Adipose tissue (tissue), 3 donors: ENCODE results near the gene ANKS3. TPM values are rescaled to one million over a fixed set of nuclear protein-coding genes. Genes with fewer than 3 reads are reported as not detected.

Experiments used
- H3K27ac ChIP-seq: one replicate; pipeline ENCODE4 v1.5.1; 2013; ENCODE audit warnings: low read depth, low read length
- WGBS, 3 donors: extraction: QIAGEN DNeasy Blood & Tissue Kit; methylation state at CpG; one replicate each; pipeline ENCODE4 v1.1.7; 2013; 5-methylcytosine and 5-hydroxymethylcytosine counted together
- polyA plus RNA-seq, 3 donors: library from polyadenylated mRNA; stranded (reverse); fragments of 200-250 nt; gene quantifications; one replicate each; pipeline ENCODE4 v1.2.3, GENCODE V29; 2013
- donor health status: healthy with polysubstance abuse.
- donor health status: Bipolar disorder and iron deficiency.
- donor health status: healthy.

ANKS3 gene
- polyA plus RNA-seq, 3 donors, result 10.6 to 19.1 (median 11.4) TPM

GRCh38 chr16:4680673-4681470 is 53.2 kb downstream of the ANKS3 start:
- no peak overlapping the region for H3K27ac ChIP-seq
- 75 to 89% (median 78%) methylated on average over 26 of the region's 26 CpGs for WGBS, 3 donors

- no peak overlapping the region for H3K27ac ChIP-seq
Measured at GRCh38 chr16:4679850-4680636, 54.0 kb downstream of the ANKS3 start.

GRCh38 chr16:4679156-4679849 is 54.8 kb downstream of the ANKS3 start:
- no peak overlapping the region for H3K27ac ChIP-seq
- WGBS, 3 donors, result 54 to 62% (median 59%) methylated on average over 20 of the region's 20 CpGs

More at GRCh38 chr16:4679850-4680636, 54.0 kb downstream of the ANKS3 start:
- 22 to 58% (median 24%) methylated on average over 47 of the region's 47 CpGs for WGBS, 3 donors

- WGBS, 3 donors, result 83 to 91% (median 90%) methylated on average over 6 of the region's 6 CpGs
Measured at GRCh38 chr16:4678596-4678995, 55.5 kb downstream of the ANKS3 start.

GRCh38 chr16:4677994-4678393 is 56.1 kb downstream of the ANKS3 start:
- no peak overlapping the region for H3K27ac ChIP-seq
- 90 to 94% (median 93%) methylated on average over 9 of the region's 9 CpGs for WGBS, 3 donors

More at GRCh38 chr16:4678596-4678995, 55.5 kb downstream of the ANKS3 start:
- H3K27ac ChIP-seq, result no peak overlapping the region

GRCh38 chr16:4677390-4677789 is 56.7 kb downstream of the ANKS3 start:
- WGBS, 3 donors, result 81 to 87% (median 84%) methylated on average over 17 of the region's 17 CpGs
- no peak overlapping the region for H3K27ac ChIP-seq

- H3K27ac ChIP-seq, result no peak overlapping the region
- 69 to 83% (median 72%) methylated on average over 11 of the region's 11 CpGs for WGBS, 3 donors
Measured at GRCh38 chr16:4676831-4677230, 57.2 kb downstream of the ANKS3 start.

- no peak overlapping the region for H3K27ac ChIP-seq
- WGBS, 3 donors, result 69 to 79% (median 71%) methylated on average over 23 of the region's 23 CpGs
Measured at GRCh38 chr16:4675864-4676786, 57.9 kb downstream of the ANKS3 start.

GRCh38 chr16:4674926-4675530 is 59.0 kb downstream of the ANKS3 start:
- 95 to 98% (median 97%) methylated on average over 9 of the region's 9 CpGs for WGBS, 3 donors
- no peak overlapping the region for H3K27ac ChIP-seq

- H3K27ac ChIP-seq, result no peak overlapping the region
- WGBS, 3 donors, result 94 to 95% (median 94%) methylated on average over 33 of the region's 33 CpGs
Measured at GRCh38 chr16:4673387-4674046, 60.6 kb downstream of the ANKS3 start.

- WGBS, 3 donors, result 90 to 95% (median 94%) methylated on average over 10 of the region's 10 CpGs
- no peak overlapping the region for H3K27ac ChIP-seq
Measured at GRCh38 chr16:4668313-4668960, 65.6 kb downstream of the ANKS3 start.

- 86 to 94% (median 91%) methylated on average over 20 of the region's 20 CpGs for WGBS, 3 donors
- H3K27ac ChIP-seq, result no peak overlapping the region
Measured at GRCh38 chr16:4667203-4667963, 66.7 kb downstream of the ANKS3 start.

GRCh38 chr16:4666537-4667202 is 67.4 kb downstream of the ANKS3 start:
- H3K27ac ChIP-seq, result no peak overlapping the region
- WGBS, 3 donors, result 78 to 92% (median 90%) methylated on average over 20 of the region's 20 CpGs

GRCh38 chr16:4664538-4665418 is 69.3 kb downstream of the ANKS3 start:
- 31 to 62% (median 34%) methylated on average over 25 to 26 of the region's 26 CpGs for WGBS, 3 donors
- no peak overlapping the region for H3K27ac ChIP-seq
